ENCODE data around the gene PACSIN2. TPM values are rescaled to one million over a fixed set of nuclear protein-coding genes. Genes with fewer than 3 reads are reported as not detected.

The PACSIN2 gene
- total RNA-seq, 3 donors from 2014 or later, result 132 to 184 (median 152) TPM

DNA sequence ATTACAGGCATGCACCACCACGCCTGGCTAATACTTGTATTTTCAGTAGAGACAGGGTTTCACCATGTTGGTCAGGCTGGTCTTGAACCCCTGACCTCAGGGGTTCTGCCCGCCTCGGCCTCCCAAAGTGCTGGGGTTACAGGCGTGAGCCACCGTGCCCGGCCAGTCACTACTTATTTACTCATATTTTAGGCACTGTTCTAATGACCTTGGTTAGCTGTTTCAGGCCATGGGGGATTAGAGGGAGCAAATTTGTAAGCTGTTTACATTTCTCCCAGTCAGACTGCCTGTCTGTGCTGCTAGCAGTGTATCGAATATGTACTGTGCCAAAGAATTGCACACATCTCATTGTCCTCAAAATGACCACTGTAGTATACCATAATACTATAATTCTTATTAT is 32.7 kb upstream of the PACSIN2 start:
- DNase-seq (no peak), ATAC-seq (no peak)
- TF ChIP-seq, protein P1, sequence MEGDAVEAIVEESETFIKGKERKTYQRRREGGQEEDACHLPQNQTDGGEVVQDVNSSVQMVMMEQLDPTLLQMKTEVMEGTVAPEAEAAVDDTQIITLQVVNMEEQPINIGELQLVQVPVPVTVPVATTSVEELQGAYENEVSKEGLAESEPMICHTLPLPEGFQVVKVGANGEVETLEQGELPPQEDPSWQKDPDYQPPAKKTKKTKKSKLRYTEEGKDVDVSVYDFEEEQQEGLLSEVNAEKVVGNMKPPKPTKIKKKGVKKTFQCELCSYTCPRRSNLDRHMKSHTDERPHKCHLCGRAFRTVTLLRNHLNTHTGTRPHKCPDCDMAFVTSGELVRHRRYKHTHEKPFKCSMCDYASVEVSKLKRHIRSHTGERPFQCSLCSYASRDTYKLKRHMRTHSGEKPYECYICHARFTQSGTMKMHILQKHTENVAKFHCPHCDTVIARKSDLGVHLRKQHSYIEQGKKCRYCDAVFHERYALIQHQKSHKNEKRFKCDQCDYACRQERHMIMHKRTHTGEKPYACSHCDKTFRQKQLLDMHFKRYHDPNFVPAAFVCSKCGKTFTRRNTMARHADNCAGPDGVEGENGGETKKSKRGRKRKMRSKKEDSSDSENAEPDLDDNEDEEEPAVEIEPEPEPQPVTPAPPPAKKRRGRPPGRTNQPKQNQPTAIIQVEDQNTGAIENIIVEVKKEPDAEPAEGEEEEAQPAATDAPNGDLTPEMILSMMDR (IDR thresholded peaks at IDR 0.05), result no peak
- intact Hi-C loops (cut with DNase I, micrococcal nuclease), result no loop called here
- Histone ChIP-seq H3K36me3 (ENCODE audit: low read depth) (no peaks in the 10 kb centered on the region), H3K4me3 (no peak overlapping the region), H3K4me1 (ENCODE audit: low read depth) (no peaks in the 10 kb centered on the region), H3K9me3 (no peaks in the 10 kb centered on the region)

DNA sequence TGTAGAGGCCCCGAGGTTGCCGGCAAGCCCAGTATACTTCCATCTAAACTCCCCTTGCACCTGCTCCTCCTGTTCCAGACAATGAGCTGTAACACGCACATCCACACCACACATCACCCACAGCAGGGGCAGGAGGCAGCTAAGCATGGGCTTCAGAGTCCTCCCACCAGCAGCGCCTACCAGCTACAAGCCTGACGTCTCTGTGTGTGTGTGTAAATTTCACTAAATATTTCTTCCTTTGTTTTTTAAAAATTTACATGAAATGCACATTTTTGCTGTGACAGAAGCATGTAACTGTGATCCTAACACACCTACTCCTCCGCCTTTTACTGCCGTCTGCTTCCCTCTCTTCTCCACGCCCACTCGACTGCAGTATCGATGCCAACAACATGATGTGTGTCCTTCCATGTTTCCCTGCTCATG is 29.4 kb upstream of the PACSIN2 start:
- ATAC-seq (no peak), DNase-seq (no peak)
- Histone ChIP-seq H3K9me3 (no peaks in the 10 kb centered on the region), H3K4me1 (ENCODE audit: low read depth) (no peaks in the 10 kb centered on the region), H3K4me3 (no peak overlapping the region), H3K36me3 (ENCODE audit: low read depth) (no peaks in the 10 kb centered on the region)
- intact Hi-C loops (cut with DNase I, micrococcal nuclease), result no loop called here
- TF ChIP-seq, protein P1 (IDR thresholded peaks at IDR 0.05), result no peak

DNA sequence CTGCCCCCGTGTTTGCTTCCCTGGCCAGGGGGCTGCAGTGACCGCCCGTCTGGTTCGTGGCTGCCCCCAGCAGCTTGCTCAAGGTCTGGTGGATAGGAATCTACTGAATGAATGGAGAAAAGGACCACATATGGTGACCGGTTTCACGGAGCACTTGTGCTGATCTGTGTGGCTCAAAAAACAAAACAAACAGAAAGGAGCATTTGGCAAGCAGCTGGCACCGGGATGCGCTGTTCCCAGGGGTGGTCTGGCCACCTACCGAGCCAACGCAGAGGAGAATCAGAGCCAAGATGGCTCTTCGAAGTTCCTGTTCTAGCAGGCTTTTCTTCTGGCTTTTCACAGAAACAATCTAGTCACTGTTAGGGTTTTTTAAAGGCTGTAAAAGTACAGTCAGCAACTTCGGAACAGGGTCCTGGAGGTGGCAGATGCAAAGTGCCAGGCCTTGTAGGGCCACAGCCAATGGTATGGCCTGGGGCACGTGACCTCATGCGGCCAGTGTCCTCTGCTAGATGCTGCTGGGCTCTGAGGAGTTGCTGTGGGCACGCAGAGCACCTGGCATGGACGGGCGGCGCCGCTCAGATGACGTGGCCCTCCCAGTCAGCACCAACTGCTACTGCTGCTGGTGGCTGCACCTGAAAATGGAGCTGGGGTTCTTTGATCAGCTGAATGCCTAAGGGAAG is 27.3 kb upstream of the PACSIN2 start:
- Histone ChIP-seq H3K36me3 (ENCODE audit: low read depth) (no peaks in the 10 kb centered on the region), H3K4me3 (no peak overlapping the region), H3K9me3 (no peaks in the 10 kb centered on the region), H3K4me1 (ENCODE audit: low read depth) (no peaks in the 10 kb centered on the region)
- DNase-seq (no peak), ATAC-seq (no peak)
- TF ChIP-seq, protein P1 (IDR thresholded peaks at IDR 0.05), result no peak
- intact Hi-C loops (cut with DNase I, micrococcal nuclease), result no loop called here

DNA sequence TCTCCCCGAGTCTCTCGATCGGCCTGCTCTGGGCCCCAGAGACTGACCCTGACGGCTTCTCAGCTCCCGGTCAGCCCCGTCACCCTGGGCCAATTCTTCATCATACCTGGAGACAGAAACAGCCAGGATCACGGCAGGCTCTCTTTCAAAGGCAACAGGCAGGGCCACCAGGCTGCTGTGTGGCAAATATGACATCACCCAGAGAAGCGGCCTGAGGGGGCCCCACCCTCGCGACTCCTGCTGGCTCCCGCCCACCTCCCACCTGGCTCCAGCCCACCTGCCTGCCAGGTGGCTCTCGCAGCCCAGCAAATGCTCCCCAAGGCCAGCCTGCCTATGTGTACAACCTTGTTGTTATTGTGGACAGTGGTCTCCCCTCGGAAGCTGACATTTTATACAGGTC is 24.9 kb upstream of the PACSIN2 start:
- ATAC-seq, result no peak

DNA sequence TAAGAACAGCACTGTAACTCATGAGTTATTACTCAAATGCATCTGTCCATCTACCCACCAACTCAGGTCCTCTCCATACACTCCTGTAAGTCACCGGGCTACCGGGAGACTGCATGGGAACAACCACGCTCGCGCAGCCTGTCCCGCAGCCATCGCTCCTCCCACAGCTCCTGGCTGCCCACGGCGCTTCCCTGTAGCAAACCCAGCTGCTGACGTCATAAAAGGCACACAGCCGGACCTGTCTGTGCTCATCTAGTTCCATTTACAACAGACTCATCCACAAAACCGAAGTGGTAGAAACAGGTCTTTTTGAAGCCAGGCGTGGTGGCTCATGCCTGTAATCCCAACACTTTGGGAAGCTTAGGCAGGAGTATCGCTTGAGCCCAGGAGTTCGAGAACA is 23.4 kb upstream of the PACSIN2 start:
- intact Hi-C loops (cut with DNase I, micrococcal nuclease), result no loop called here
- H3K4me1 ChIP-seq (ENCODE audit: low read depth), result peaks cover 4% of the 10 kb centered on the region
- no peaks in the 10 kb centered on the region for H3K36me3 ChIP-seq (ENCODE audit: low read depth)
- no peak for ATAC-seq
- no peaks in the 10 kb centered on the region for H3K9me3 ChIP-seq
- no peak overlapping the region for H3K4me3 ChIP-seq
- DNase-seq, result no peak
- TF ChIP-seq, protein P1 (IDR thresholded peaks at IDR 0.05), result no peak

More for the DNA sequence above, 24.9 kb upstream of the PACSIN2 start:
- TF ChIP-seq, protein P1 (IDR thresholded peaks at IDR 0.05), result no peak
- no peak overlapping the region for H3K4me3 ChIP-seq
- no peaks in the 10 kb centered on the region for H3K4me1 ChIP-seq (ENCODE audit: low read depth)
- intact Hi-C loops (cut with DNase I, micrococcal nuclease), result no loop called here
- no peaks in the 10 kb centered on the region for H3K36me3 ChIP-seq (ENCODE audit: low read depth)
- no peak for DNase-seq
- no peaks in the 10 kb centered on the region for H3K9me3 ChIP-seq

Measured in mucosa of descending colon (tissue), 3 donors.